HepG2 (cell line): ENCODE data around the gene CORT. TPM values are rescaled to one million over a fixed set of nuclear protein-coding genes. Genes with fewer than 3 reads are reported as not detected.

ENCODE experiments used
- AGO1 ChIP-seq: fragments of 200-400 bp; formaldehyde crosslinking; IDR thresholded peaks from 2 replicates; pipeline ENCODE4 v1.6.1; 2017; ENCODE audit warnings: mild to moderate bottlenecking, low read depth, low read length, moderate library complexity; ENCODE audit not compliant: poor library complexity, severe bottlenecking
- ATF7-NPFF ChIP-seq: sonication (generic); formaldehyde crosslinking; IDR thresholded peaks from 2 replicates; pipeline ENCODE4 v1.8.1; 2023; ENCODE audit warnings: mild to moderate bottlenecking, low read depth, missing genetic modification reagents, moderate library complexity
- CHD4 ChIP-seq: fragments of 200-600 bp; sonication (generic); IDR thresholded peaks from 2 replicates; pipeline ENCODE4 v1.7.0; 2017; ENCODE audit warnings: mild to moderate bottlenecking, low read length, borderline replicate concordance
- CREM ChIP-seq, 2 experiments: sonication (generic) in 1 of 2; formaldehyde crosslinking in 1 of 2; IDR thresholded peaks; 2 replicates each; pipeline versions ENCODE4 v1.4.0 to v1.6.1; 2016 to 2020; ENCODE audit warnings: antibody characterized with exemption in 1 of 2, mild to moderate bottlenecking in 1 of 2, missing genetic modification reagents in 1 of 2
- HNRNPLL ChIP-seq: fragments of 200-400 bp; formaldehyde crosslinking; IDR thresholded peaks from 2 replicates; pipeline ENCODE4 v1.6.1; 2017; ENCODE audit warnings: mild to moderate bottlenecking, low read depth, low read length; ENCODE audit not compliant: poor library complexity, severe bottlenecking
- MIER3 ChIP-seq: IDR thresholded peaks from 2 replicates; pipeline ENCODE4 v1.6.1; 2016; ENCODE audit warnings: missing compliant biosample characterization, borderline replicate concordance
- NBN ChIP-seq: fragments of 450-650 bp; conservative IDR thresholded peaks from 2 replicates; pipeline ENCODE4 v1.6.1; 2017
- NKX3-1 ChIP-seq: sonication (generic); formaldehyde crosslinking; IDR thresholded peaks from 2 replicates; pipeline ENCODE4 v1.5.0; 2020; ENCODE audit warnings: missing genetic modification reagents
- NR2F1 ChIP-seq, 2 experiments: fragments of 450-650 bp in 1 of 2; formaldehyde crosslinking in 1 of 2; IDR thresholded peaks; 2 replicates each; pipeline versions ENCODE4 v1.5.0 to v1.6.1; 2016 to 2020; ENCODE audit warnings: mild to moderate bottlenecking in 1 of 2, missing compliant biosample characterization in 1 of 2, missing genetic modification reagents in 1 of 2, moderate library complexity in 1 of 2
- STAT5B ChIP-seq: sonication (generic); formaldehyde crosslinking; IDR thresholded peaks from 2 replicates; pipeline ENCODE4 v1.4.0; 2020; ENCODE audit warnings: missing genetic modification reagents
- ZFP36L1 ChIP-seq: sonication (generic); formaldehyde crosslinking; IDR thresholded peaks from 2 replicates; pipeline ENCODE4 v1.8.0; 2022; ENCODE audit warnings: mild to moderate bottlenecking, missing genetic modification reagents, moderate library complexity
- ZFY ChIP-seq: sonication (generic); formaldehyde crosslinking; IDR thresholded peaks from 2 replicates; pipeline ENCODE4 v1.4.0; 2020; ENCODE audit warnings: missing genetic modification reagents
- ZNF207 ChIP-seq: fragments of 450-650 bp; IDR thresholded peaks from 2 replicates; pipeline ENCODE4 v1.6.1; 2016; ENCODE audit warnings: antibody characterized with exemption, borderline replicate concordance
- ZNF333 ChIP-seq: sonication (generic); formaldehyde crosslinking; IDR thresholded peaks from 2 replicates; pipeline ENCODE4 v1.4.0; 2020; ENCODE audit warnings: mild to moderate bottlenecking, missing genetic modification reagents, borderline replicate concordance
- ZNF496 ChIP-seq: sonication (generic); formaldehyde crosslinking; IDR thresholded peaks from 2 replicates; pipeline ENCODE4 v1.8.1; 2023; ENCODE audit warnings: mild to moderate bottlenecking, moderate library complexity, missing genetic modification reagents; ENCODE audit not compliant: insufficient replicate concordance
- ZNF501 ChIP-seq: sonication (generic); formaldehyde crosslinking; IDR thresholded peaks from 2 replicates; pipeline ENCODE4 v1.5.1; 2020; ENCODE audit warnings: mild to moderate bottlenecking, moderate library complexity, missing genetic modification reagents
- polyA plus RNA-seq, 8 experiments: library from polyadenylated mRNA; depleted of rRNA in 3 of 8; stranded (reverse) in 7 of 8; unstranded in 1 of 8; fragments of >200 nt; fragmentation: Illumina TruSeq in 4 of 8; extraction: Trizol in 4 of 8; gene quantifications; 2 replicates each; pipeline versions ENCODE4 v1.2.1 to v1.2.3, GENCODE V29; 2011 to 2016; ENCODE audit warnings: low read depth in 4 of 8, missing spikeins in 1 of 8, mixed read lengths in 1 of 8; ENCODE audit not compliant: insufficient read depth in 1 of 8
- total RNA-seq, 5 experiments: library from RNA; depleted of rRNA; stranded (reverse); fragments of >200 nt; fragmentation: Illumina TruSeq; extraction: Trizol; gene quantifications; 2 replicates each; pipeline ENCODE4 v1.2.3, GENCODE V29; 2016; ENCODE audit warnings: low read depth in 1 of 5
- TF ChIP-seq, protein P1 (sequence below): sonication (generic); formaldehyde crosslinking; IDR thresholded peaks from 2 replicates; pipeline ENCODE4 v1.8.1; 2023; ENCODE audit warnings: mild to moderate bottlenecking, missing genetic modification reagents
- TF ChIP-seq, protein P2 (sequence below): sonication (generic); formaldehyde crosslinking; IDR thresholded peaks from 2 replicates; pipeline ENCODE4 v1.8.0; 2022; ENCODE audit warnings: missing genetic modification reagents, mild to moderate bottlenecking, moderate library complexity, borderline replicate concordance
- TF ChIP-seq, protein P3 (sequence below): sonication (generic); formaldehyde crosslinking; IDR thresholded peaks from 2 replicates; pipeline ENCODE4 v1.4.0; 2020; ENCODE audit warnings: mild to moderate bottlenecking, missing genetic modification reagents
- TF ChIP-seq, protein P4 (sequence below): sonication (generic); formaldehyde crosslinking; IDR thresholded peaks from 2 replicates; pipeline ENCODE4 v1.4.0; 2020; ENCODE audit warnings: missing genetic modification reagents; ENCODE audit errors: not compliant biosample characterization
- TF ChIP-seq, protein P5 (sequence below): sonication (generic); formaldehyde crosslinking; IDR thresholded peaks from 2 replicates; pipeline ENCODE4 v1.5.0; 2020; ENCODE audit warnings: mild to moderate bottlenecking, missing genetic modification reagents, moderate library complexity

CORT gene
- total and polyA plus RNA-seq, 2 of the 13 experiments (the other 11 are each of a cell fraction or from before 2014, with no cell fraction given): 0.11 to 0.62 TPM

DNA sequence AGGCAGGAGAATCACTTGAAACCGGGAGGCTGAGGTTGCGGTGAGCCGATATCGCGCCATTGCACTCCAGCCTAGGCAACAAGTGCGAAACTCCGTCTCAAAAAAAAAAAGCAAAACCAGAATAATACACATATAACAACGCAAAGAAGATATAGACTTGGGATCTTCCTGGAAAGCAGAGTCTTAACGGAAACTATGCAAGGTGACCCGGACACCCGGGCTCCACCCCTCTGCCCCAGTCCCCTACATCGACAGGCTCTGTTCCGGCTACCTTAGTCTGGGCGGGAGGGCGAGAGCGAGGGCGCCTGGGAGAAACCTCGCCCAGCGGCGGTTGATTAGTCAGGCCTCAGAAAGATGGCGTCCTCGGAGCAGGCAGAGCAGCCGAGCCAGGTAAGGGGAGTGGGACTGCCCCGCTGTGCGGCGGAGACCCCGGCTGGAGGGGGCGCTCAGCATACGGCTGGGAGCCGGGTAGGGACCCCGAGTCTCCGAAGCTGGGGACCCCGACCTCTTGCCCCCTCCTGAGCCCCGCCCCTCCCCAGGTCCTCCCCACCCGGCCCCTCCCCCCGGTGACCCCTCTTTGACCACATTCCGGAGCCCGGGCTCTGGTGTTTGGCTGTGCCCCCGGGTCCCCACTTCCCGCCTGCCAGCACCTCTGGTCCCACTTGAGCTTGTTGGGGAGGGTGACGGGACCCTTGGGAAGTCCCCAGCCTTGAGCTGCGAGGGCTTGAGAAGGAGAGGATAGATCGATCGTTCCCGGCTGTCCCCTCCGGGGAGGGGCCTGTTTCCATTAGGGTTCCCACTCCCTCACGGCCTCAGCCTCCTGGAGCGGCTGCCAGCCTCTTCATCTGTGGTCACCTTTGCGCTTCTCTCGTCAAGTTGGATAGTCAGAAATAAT, 25.0 kb downstream of the CORT start, which contains the start of gene PEX14 (continued):
- TF ChIP-seq, protein P1, sequence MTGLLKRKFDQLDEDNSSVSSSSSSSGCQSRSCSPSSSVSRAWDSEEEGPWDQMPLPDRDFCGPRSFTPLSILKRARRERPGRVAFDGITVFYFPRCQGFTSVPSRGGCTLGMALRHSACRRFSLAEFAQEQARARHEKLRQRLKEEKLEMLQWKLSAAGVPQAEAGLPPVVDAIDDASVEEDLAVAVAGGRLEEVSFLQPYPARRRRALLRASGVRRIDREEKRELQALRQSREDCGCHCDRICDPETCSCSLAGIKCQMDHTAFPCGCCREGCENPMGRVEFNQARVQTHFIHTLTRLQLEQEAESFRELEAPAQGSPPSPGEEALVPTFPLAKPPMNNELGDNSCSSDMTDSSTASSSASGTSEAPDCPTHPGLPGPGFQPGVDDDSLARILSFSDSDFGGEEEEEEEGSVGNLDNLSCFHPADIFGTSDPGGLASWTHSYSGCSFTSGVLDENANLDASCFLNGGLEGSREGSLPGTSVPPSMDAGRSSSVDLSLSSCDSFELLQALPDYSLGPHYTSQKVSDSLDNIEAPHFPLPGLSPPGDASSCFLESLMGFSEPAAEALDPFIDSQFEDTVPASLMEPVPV (CRISPR knock-in tag): peak; percentile 41; the same call in 1 of the 2 replicates
- peak; percentile 34; the same call in 1 of the 2 replicates for TF ChIP-seq NKX3-1 (CRISPR knock-in tag)
- TF ChIP-seq, protein P2, sequence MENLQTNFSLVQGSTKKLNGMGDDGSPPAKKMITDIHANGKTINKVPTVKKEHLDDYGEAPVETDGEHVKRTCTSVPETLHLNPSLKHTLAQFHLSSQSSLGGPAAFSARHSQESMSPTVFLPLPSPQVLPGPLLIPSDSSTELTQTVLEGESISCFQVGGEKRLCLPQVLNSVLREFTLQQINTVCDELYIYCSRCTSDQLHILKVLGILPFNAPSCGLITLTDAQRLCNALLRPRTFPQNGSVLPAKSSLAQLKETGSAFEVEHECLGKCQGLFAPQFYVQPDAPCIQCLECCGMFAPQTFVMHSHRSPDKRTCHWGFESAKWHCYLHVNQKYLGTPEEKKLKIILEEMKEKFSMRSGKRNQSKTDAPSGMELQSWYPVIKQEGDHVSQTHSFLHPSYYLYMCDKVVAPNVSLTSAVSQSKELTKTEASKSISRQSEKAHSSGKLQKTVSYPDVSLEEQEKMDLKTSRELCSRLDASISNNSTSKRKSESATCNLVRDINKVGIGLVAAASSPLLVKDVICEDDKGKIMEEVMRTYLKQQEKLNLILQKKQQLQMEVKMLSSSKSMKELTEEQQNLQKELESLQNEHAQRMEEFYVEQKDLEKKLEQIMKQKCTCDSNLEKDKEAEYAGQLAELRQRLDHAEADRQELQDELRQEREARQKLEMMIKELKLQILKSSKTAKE: 0 out of 2 replicates have a peak, but pooled peaks have one; percentile 29
- TF ChIP-seq CHD4: no peak
- TF ChIP-seq, protein P3, sequence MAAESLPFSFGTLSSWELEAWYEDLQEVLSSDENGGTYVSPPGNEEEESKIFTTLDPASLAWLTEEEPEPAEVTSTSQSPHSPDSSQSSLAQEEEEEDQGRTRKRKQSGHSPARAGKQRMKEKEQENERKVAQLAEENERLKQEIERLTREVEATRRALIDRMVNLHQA (CRISPR knock-in tag): no peak
- TF ChIP-seq ZNF207: no peak
- TF ChIP-seq ZNF333 (CRISPR knock-in tag): no peak
- TF ChIP-seq ATF7-NPFF (CRISPR knock-in tag): no peak
- TF ChIP-seq ZNF501: peak; percentile 41; the same call in 1 of the 2 replicates
- TF ChIP-seq ZFY (CRISPR knock-in tag): peak; percentile 84
- TF ChIP-seq AGO1: no peak
- peak in 1 of 2 experiments; percentile 23; a peak in 2 of 4 replicates for TF ChIP-seq NR2F1 (CRISPR knock-in tag; IDR thresholded peaks at IDR 0.05)
- TF ChIP-seq NBN: no peak
- TF ChIP-seq MIER3 (CRISPR knock-in tag): peak; percentile 83; the same call in 1 of the 2 replicates
- TF ChIP-seq, protein P4, sequence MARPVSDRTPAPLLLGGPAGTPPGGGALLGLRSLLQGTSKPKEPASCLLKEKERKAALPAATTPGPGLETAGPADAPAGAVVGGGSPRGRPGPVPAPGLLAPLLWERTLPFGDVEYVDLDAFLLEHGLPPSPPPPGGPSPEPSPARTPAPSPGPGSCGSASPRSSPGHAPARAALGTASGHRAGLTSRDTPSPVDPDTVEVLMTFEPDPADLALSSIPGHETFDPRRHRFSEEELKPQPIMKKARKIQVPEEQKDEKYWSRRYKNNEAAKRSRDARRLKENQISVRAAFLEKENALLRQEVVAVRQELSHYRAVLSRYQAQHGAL (CRISPR knock-in tag): no peak
- TF ChIP-seq, protein P5, sequence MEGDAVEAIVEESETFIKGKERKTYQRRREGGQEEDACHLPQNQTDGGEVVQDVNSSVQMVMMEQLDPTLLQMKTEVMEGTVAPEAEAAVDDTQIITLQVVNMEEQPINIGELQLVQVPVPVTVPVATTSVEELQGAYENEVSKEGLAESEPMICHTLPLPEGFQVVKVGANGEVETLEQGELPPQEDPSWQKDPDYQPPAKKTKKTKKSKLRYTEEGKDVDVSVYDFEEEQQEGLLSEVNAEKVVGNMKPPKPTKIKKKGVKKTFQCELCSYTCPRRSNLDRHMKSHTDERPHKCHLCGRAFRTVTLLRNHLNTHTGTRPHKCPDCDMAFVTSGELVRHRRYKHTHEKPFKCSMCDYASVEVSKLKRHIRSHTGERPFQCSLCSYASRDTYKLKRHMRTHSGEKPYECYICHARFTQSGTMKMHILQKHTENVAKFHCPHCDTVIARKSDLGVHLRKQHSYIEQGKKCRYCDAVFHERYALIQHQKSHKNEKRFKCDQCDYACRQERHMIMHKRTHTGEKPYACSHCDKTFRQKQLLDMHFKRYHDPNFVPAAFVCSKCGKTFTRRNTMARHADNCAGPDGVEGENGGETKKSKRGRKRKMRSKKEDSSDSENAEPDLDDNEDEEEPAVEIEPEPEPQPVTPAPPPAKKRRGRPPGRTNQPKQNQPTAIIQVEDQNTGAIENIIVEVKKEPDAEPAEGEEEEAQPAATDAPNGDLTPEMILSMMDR (CRISPR knock-in tag): peak; percentile 28
- TF ChIP-seq STAT5B (CRISPR knock-in tag): no peak
- no peak for TF ChIP-seq ZFP36L1 (CRISPR knock-in tag)
- TF ChIP-seq CREM (IDR thresholded peaks at IDR 0.05): peak; percentile 92
- TF ChIP-seq CREM (CRISPR knock-in tag; IDR thresholded peaks at IDR 0.05): no peak
- TF ChIP-seq HNRNPLL: peak; percentile 64
- no peak for TF ChIP-seq ZNF496 (CRISPR knock-in tag)
